Neural cell (in vitro differentiated cells): ENCODE results near the gene PCP2. TPM values are rescaled to one million over a fixed set of nuclear protein-coding genes. Genes with fewer than 3 reads are reported as not detected.

Experiments
- H2AFZ ChIP-seq: fragments of 200-600, 300-800 bp; sonication (generic), shearing (Covaris generic); 2 replicates; pipeline ENCODE4 v1.6.0; 2014; ENCODE audit warnings: low read depth, mild to moderate bottlenecking, antibody characterized with exemption, low read length, moderate library complexity
- H3F3A ChIP-seq: fragments of 200-600 bp; shearing (Covaris generic); 2 replicates; pipeline ENCODE4 v1.6.1; 2016; ENCODE audit warnings: mild to moderate bottlenecking, moderate library complexity, mixed read lengths, antibody characterized with exemption, low read length; ENCODE audit not compliant: insufficient read depth, poor library complexity, severe bottlenecking
- H3K27ac ChIP-seq: fragments of 200-600, 300-800 bp; sonication (generic), shearing (Covaris generic); 2 replicates; pipeline ENCODE4 v1.5.1; 2014; ENCODE audit warnings: mild to moderate bottlenecking, low read length, moderate library complexity
- H3K27me3 ChIP-seq: fragments of 300-800, 200-600 bp; sonication (generic), shearing (Covaris generic); 2 replicates; pipeline ENCODE4 v1.6.0; 2014; ENCODE audit warnings: mild to moderate bottlenecking, low read depth, low read length, moderate library complexity; ENCODE audit not compliant: insufficient read depth
- H3K36me3 ChIP-seq: fragments of 300-800, 200-600 bp; sonication (generic), shearing (Covaris generic); 2 replicates; pipeline ENCODE4 v1.5.1; 2014; ENCODE audit warnings: mild to moderate bottlenecking, antibody characterized with exemption, low read length, moderate library complexity; ENCODE audit not compliant: insufficient read depth
- H3K4me2 ChIP-seq: fragments of 300-800, 200-600 bp; sonication (generic), shearing (Covaris generic); 2 replicates; pipeline ENCODE4 v1.6.0; 2014; ENCODE audit warnings: mild to moderate bottlenecking, low read length
- H3K4me3 ChIP-seq: fragments of 300-800, 200-600 bp; sonication (generic), shearing (Covaris generic); 2 replicates; pipeline ENCODE4 v1.5.1; 2014; ENCODE audit warnings: mild to moderate bottlenecking, low read length, moderate library complexity
- H3K79me2 ChIP-seq: fragments of 200-600 bp; shearing (Covaris generic); replicated peaks from 2 replicates; pipeline ENCODE4 v1.6.0; 2014; ENCODE audit warnings: mild to moderate bottlenecking, low read length, moderate library complexity; ENCODE audit not compliant: insufficient read depth
- H3K9ac ChIP-seq: fragments of 300-800, 200-600 bp; sonication (generic), shearing (Covaris generic); 2 replicates; pipeline ENCODE4 v1.6.1; 2016; ENCODE audit warnings: mild to moderate bottlenecking, low read length, mixed read lengths
- H3K9me2 ChIP-seq: fragments of 200-600 bp; shearing (Covaris generic); 2 replicates; pipeline ENCODE4 v1.6.1; 2016; ENCODE audit warnings: mild to moderate bottlenecking, low read length, mixed read lengths; ENCODE audit not compliant: insufficient read depth
- H3K9me3 ChIP-seq: fragments of 200-600, 300-800 bp; sonication (generic), shearing (Covaris generic); 2 replicates; pipeline ENCODE4 v1.6.1; 2016; ENCODE audit warnings: mild to moderate bottlenecking, mixed run types, low read length, moderate library complexity, mixed read lengths
- H4K20me1 ChIP-seq: fragments of 200-600 bp; shearing (Covaris generic); 2 replicates; pipeline ENCODE4 v1.6.1; 2016; ENCODE audit warnings: mild to moderate bottlenecking, mixed run types; ENCODE audit not compliant: insufficient read depth
- EZH2 ChIP-seq: fragments of 200-600, 300-800 bp; shearing (Covaris generic), sonication (generic); IDR thresholded peaks from 2 replicates; pipeline ENCODE4 v1.6.1; 2014; ENCODE audit warnings: antibody characterized with exemption, low read length, borderline replicate concordance, mild to moderate bottlenecking; ENCODE audit not compliant: insufficient read depth, poor library complexity, severe bottlenecking
- POLR2AphosphoS5 ChIP-seq: IDR thresholded peaks from 2 replicates; pipeline ENCODE4 v1.6.1; 2012
- REST ChIP-seq: IDR thresholded peaks from 2 replicates; pipeline ENCODE4 v1.6.1; 2012; ENCODE audit warnings: borderline replicate concordance
- SMC3 ChIP-seq: fragments of 450-650 bp; conservative IDR thresholded peaks from 2 replicates; pipeline ENCODE4 v1.6.1; 2014; ENCODE audit warnings: antibody characterized with exemption, mild to moderate bottlenecking, moderate library complexity; ENCODE audit not compliant: poor library complexity
- polyA plus RNA-seq: library from polyadenylated mRNA; depleted of rRNA; stranded (reverse); fragments of >200 nt; gene quantifications from 2 replicates; pipeline ENCODE4 v1.2.3, GENCODE V29; 2014
- TF ChIP-seq, protein P1 (sequence below): fragments of 450-650 bp; IDR thresholded peaks from 2 replicates; pipeline ENCODE4 v1.5.1; 2014; ENCODE audit warnings: antibody characterized with exemption, mild to moderate bottlenecking, moderate library complexity; ENCODE audit not compliant: poor library complexity, severe bottlenecking

The PCP2 gene
- polyA plus RNA-seq, 1 donor from 2014 or later, result not detected

GRCh38 chr19:7618348-7618747 lies 15.2 kb downstream of the PCP2 start:
- Histone ChIP-seq H3K36me3 (no peaks in the 10 kb centered on the region), H2AFZ (no peak overlapping the region), H3K9me3 (no peaks in the 10 kb centered on the region), H3F3A (no peaks in the 10 kb centered on the region), H3K9me2 (no peaks in the 10 kb centered on the region), H3K27ac (no peak overlapping the region), H4K20me1 (no peaks in the 10 kb centered on the region), H3K4me3 (no peak overlapping the region), H3K4me2 (no peak overlapping the region), H3K9ac (no peak overlapping the region), H3K27me3 (no peaks in the 10 kb centered on the region), H3K79me2 (no peaks in the 10 kb centered on the region)
- TF ChIP-seq POLR2AphosphoS5, result no peak
- TF ChIP-seq REST, result no peak

GRCh38 chr19:7617735-7618134 lies 15.8 kb downstream of the PCP2 start:
- H3F3A ChIP-seq, result no peaks in the 10 kb centered on the region
- TF ChIP-seq REST, result no peak
- no peak for TF ChIP-seq EZH2
- TF ChIP-seq SMC3, result no peak
- TF ChIP-seq, protein P1, sequence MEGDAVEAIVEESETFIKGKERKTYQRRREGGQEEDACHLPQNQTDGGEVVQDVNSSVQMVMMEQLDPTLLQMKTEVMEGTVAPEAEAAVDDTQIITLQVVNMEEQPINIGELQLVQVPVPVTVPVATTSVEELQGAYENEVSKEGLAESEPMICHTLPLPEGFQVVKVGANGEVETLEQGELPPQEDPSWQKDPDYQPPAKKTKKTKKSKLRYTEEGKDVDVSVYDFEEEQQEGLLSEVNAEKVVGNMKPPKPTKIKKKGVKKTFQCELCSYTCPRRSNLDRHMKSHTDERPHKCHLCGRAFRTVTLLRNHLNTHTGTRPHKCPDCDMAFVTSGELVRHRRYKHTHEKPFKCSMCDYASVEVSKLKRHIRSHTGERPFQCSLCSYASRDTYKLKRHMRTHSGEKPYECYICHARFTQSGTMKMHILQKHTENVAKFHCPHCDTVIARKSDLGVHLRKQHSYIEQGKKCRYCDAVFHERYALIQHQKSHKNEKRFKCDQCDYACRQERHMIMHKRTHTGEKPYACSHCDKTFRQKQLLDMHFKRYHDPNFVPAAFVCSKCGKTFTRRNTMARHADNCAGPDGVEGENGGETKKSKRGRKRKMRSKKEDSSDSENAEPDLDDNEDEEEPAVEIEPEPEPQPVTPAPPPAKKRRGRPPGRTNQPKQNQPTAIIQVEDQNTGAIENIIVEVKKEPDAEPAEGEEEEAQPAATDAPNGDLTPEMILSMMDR, result no peak
- H3K27ac ChIP-seq, result no peak overlapping the region
- H3K27me3 ChIP-seq, result no peaks in the 10 kb centered on the region
- no peaks in the 10 kb centered on the region for H3K79me2 ChIP-seq
- H3K9me3 ChIP-seq, result no peaks in the 10 kb centered on the region
- no peak overlapping the region for H3K4me3 ChIP-seq
- H2AFZ ChIP-seq, result no peak overlapping the region
- H3K4me2 ChIP-seq, result no peak overlapping the region
- no peaks in the 10 kb centered on the region for H4K20me1 ChIP-seq
- H3K36me3 ChIP-seq, result no peaks in the 10 kb centered on the region
- H3K9ac ChIP-seq, result no peak overlapping the region
- no peaks in the 10 kb centered on the region for H3K9me2 ChIP-seq
